H1 (cell line): Measurements from ENCODE around the gene CLDN24. TPM values are rescaled to one million over a fixed set of nuclear protein-coding genes. Genes with fewer than 3 reads are reported as not detected.

Experiments used
- CTCF ChIA-PET: fragments of 300-600 bp; sonication (Branson Sonifier 250); formaldehyde crosslinking; loops from one replicate; lab custom pipeline; 2021; ENCODE audit not compliant: partially characterized antibody; lab: Charles Lee
- POLR2A ChIA-PET: fragments of 300-600 bp; sonication (Branson Sonifier 250); formaldehyde crosslinking; loops from one replicate; lab custom pipeline; 2021; ENCODE audit warnings: inconsistent platforms; ENCODE audit not compliant: partially characterized antibody; lab: Charles Lee
- DNase-seq, 2 experiments: peaks; one replicate each; pipeline versions ENCODE4 v3.0.0 to v3.0.0-alpha.2; 2010 to 2022; ENCODE audit warnings: low spot score in 2 of 2, low read depth in 1 of 2, mixed read lengths in 1 of 2
- FAIRE-seq: peaks from 2 replicates; lab custom pipeline; 2011; peaks lifted over from hg19 to GRCh38; lab: Jason Lieb, UNC
- H2AFZ ChIP-seq: 2 replicates; pipeline ENCODE4 v1.8.1; 2012; ENCODE audit warnings: low read length, inconsistent platforms
- H2AK5ac ChIP-seq: 2 replicates; pipeline ENCODE4 v1.6.1; 2013; ENCODE audit warnings: low read depth, low read length
- H2BK120ac ChIP-seq: replicated peaks from 2 replicates; pipeline ENCODE3; 2013; ENCODE audit warnings: low read depth, low read length, inconsistent platforms
- H2BK12ac ChIP-seq: 2 replicates; pipeline ENCODE4 v1.6.1; 2013; ENCODE audit warnings: low read depth, low read length
- H2BK15ac ChIP-seq: 2 replicates; pipeline ENCODE4 v1.6.1; 2013; ENCODE audit warnings: low read length
- H2BK20ac ChIP-seq: 2 replicates; pipeline ENCODE4 v1.6.1; 2013; ENCODE audit warnings: low read length
- H2BK5ac ChIP-seq: 2 replicates; pipeline ENCODE4 v1.6.1; 2013; ENCODE audit warnings: low read depth, low read length
- H3K14ac ChIP-seq: 2 replicates; pipeline ENCODE4 v1.6.1; 2013; ENCODE audit warnings: inconsistent platforms; ENCODE audit not compliant: insufficient read length
- H3K18ac ChIP-seq: 2 replicates; pipeline ENCODE4 v1.6.1; 2013; ENCODE audit warnings: low read length; ENCODE audit errors: extremely low read depth
- H3K23ac ChIP-seq: 2 replicates; pipeline ENCODE4 v1.6.1; 2013; ENCODE audit warnings: inconsistent platforms; ENCODE audit not compliant: insufficient read length
- H3K23me2 ChIP-seq: 2 replicates; pipeline ENCODE4 v1.6.1; 2013; ENCODE audit warnings: low read depth, low read length
- H3K27ac ChIP-seq: 2 replicates; pipeline ENCODE4 v1.6.1; 2011; ENCODE audit warnings: low read depth, low read length, inconsistent platforms
- H3K27me3 ChIP-seq, 4 experiments: replicated peaks in 1 of 4; 1 replicate in 1 of 4; 2 replicates in 3 of 4; pipeline versions ENCODE4 v1.6.1 to v1.8.1; 2011 to 2013; ENCODE audit warnings: low read length in 3 of 4, mild to moderate bottlenecking in 3 of 4, inconsistent platforms in 2 of 4, mixed read lengths in 2 of 4, moderate library complexity in 1 of 4; ENCODE audit not compliant: control insufficient read depth in 3 of 4, insufficient read depth in 3 of 4; ENCODE audit errors: extremely low read depth in 1 of 4
- H3K36me3 ChIP-seq, 4 experiments: 2 replicates each; pipeline versions ENCODE4 v1.6.1 to v1.8.1; 2011 to 2013; ENCODE audit warnings: mild to moderate bottlenecking in 4 of 4, low read length in 3 of 4, moderate library complexity in 2 of 4, control low read depth in 1 of 4, inconsistent platforms in 1 of 4; ENCODE audit not compliant: insufficient read depth in 4 of 4, control insufficient read depth in 2 of 4
- H3K4ac ChIP-seq: replicated peaks from 2 replicates; pipeline ENCODE3; 2013; ENCODE audit warnings: low read length, low read depth, mixed read lengths, inconsistent platforms; ENCODE audit not compliant: insufficient read length
- H3K4me1 ChIP-seq, 4 experiments: replicated peaks in 1 of 4; 1 replicate in 1 of 4; 2 replicates in 3 of 4; pipeline versions ENCODE4 v1.6.1 to v1.8.1; 2011 to 2013; ENCODE audit warnings: low read length in 3 of 4, inconsistent platforms in 2 of 4, mixed read lengths in 1 of 4; ENCODE audit not compliant: insufficient read depth in 4 of 4, control insufficient read depth in 3 of 4
- H3K4me2 ChIP-seq, 2 experiments: 2 replicates each; pipeline versions ENCODE4 v1.6.1 to v1.8.1; 2011 to 2013; ENCODE audit warnings: low read depth in 2 of 2, low read length in 2 of 2, control low read depth in 1 of 2, inconsistent platforms in 1 of 2, mild to moderate bottlenecking in 1 of 2; ENCODE audit not compliant: insufficient read depth in 1 of 2
- H3K4me3 ChIP-seq, 4 experiments: fragments of 200-600, 300-600 bp in 1 of 4; sonication (generic), shearing (Covaris generic), sonication (Bioruptor Twin) in 1 of 4; 2 replicates each; pipeline versions ENCODE4 v1.5.1 to v1.8.1; 2011 to 2016; ENCODE audit warnings: low read length in 4 of 4, low read depth in 3 of 4, control low read depth in 2 of 4, inconsistent platforms in 2 of 4, mild to moderate bottlenecking in 2 of 4, mixed read lengths in 1 of 4, moderate library complexity in 1 of 4; ENCODE audit not compliant: insufficient read depth in 2 of 4; ENCODE audit errors: extremely low read depth in 1 of 4
- H3K56ac ChIP-seq: replicated peaks from 2 replicates; pipeline ENCODE3; 2013; ENCODE audit warnings: low read depth, mild to moderate bottlenecking, mixed read lengths, low read length, inconsistent platforms; ENCODE audit not compliant: insufficient read length
- H3K79me1 ChIP-seq: 2 replicates; pipeline ENCODE4 v1.6.1; 2013; ENCODE audit warnings: low read depth, low read length, control low read depth
- H3K79me2 ChIP-seq, 2 experiments: 2 replicates each; pipeline versions ENCODE4 v1.6.1 to v1.8.1; 2012 to 2013; ENCODE audit warnings: low read length in 2 of 2, mild to moderate bottlenecking in 2 of 2, inconsistent platforms in 1 of 2; ENCODE audit not compliant: insufficient read depth in 2 of 2, control insufficient read depth in 1 of 2
- H3K9ac ChIP-seq, 4 experiments: replicated peaks in 1 of 4; 1 replicate in 1 of 4; 2 replicates in 3 of 4; pipeline versions ENCODE4 v1.6.1 to v1.8.1; 2011 to 2013; ENCODE audit warnings: low read depth in 3 of 4, low read length in 3 of 4, control low read depth in 2 of 4, mild to moderate bottlenecking in 2 of 4, moderate library complexity in 2 of 4, inconsistent platforms in 1 of 4; ENCODE audit errors: extremely low read depth in 1 of 4
- H3K9me3 ChIP-seq, 2 experiments: 2 replicates each; pipeline versions ENCODE4 v1.6.1 to v1.8.1; 2012 to 2013; ENCODE audit warnings: mild to moderate bottlenecking in 2 of 2, moderate library complexity in 2 of 2, control low read depth in 1 of 2, inconsistent platforms in 1 of 2, low read depth in 1 of 2, low read length in 1 of 2, mixed read lengths in 1 of 2; ENCODE audit not compliant: insufficient read depth in 2 of 2
- H4K20me1 ChIP-seq, 2 experiments: replicated peaks in 1 of 2; 2 replicates each; pipeline versions ENCODE3 to v1.8.1; 2011 to 2013; ENCODE audit warnings: inconsistent platforms in 2 of 2, low read length in 2 of 2, mild to moderate bottlenecking in 1 of 2; ENCODE audit not compliant: insufficient read depth in 2 of 2, control insufficient read depth in 1 of 2
- H4K5ac ChIP-seq: 2 replicates; pipeline ENCODE4 v1.6.1; 2013; ENCODE audit warnings: low read length, low read depth, mixed read lengths, inconsistent platforms; ENCODE audit not compliant: insufficient read length
- H4K8ac ChIP-seq: 2 replicates; pipeline ENCODE4 v1.8.0; 2013; ENCODE audit warnings: mild to moderate bottlenecking, moderate library complexity, low read length, inconsistent platforms; ENCODE audit not compliant: insufficient read depth; ENCODE audit errors: extremely low read depth
- H4K91ac ChIP-seq: replicated peaks from 2 replicates; pipeline ENCODE3; 2013; ENCODE audit warnings: low read length, mixed read lengths, inconsistent platforms; ENCODE audit not compliant: insufficient read length
- BACH1 ChIP-seq: IDR thresholded peaks from 2 replicates; pipeline ENCODE4 v1.6.1; 2012; ENCODE audit warnings: low read length, improper control_type of control experiment
- BCL11A ChIP-seq, 2 experiments: IDR thresholded peaks; one replicate each; pipeline ENCODE4 v1.6.1; 2011; ENCODE audit warnings: low read depth in 2 of 2, low read length in 2 of 2, mild to moderate bottlenecking in 2 of 2
- CEBPB ChIP-seq: IDR thresholded peaks from 2 replicates; pipeline ENCODE4 v1.6.1; 2012; ENCODE audit warnings: low read depth, low read length
- CHD2 ChIP-seq: IDR thresholded peaks from 2 replicates; pipeline ENCODE4 v1.6.1; 2012; ENCODE audit warnings: low read length, improper control_type of control experiment
- HDAC6 ChIP-seq: IDR thresholded peaks from one replicate; pipeline ENCODE4 v1.7.1; 2012; ENCODE audit warnings: low read depth, mild to moderate bottlenecking, inconsistent platforms, low read length, moderate library complexity
- KDM5A ChIP-seq: fragments of 200-600 bp; IDR thresholded peaks from 2 replicates; pipeline ENCODE4 v1.7.1; 2012; ENCODE audit warnings: mild to moderate bottlenecking, low read length, inconsistent platforms, mixed read lengths
- RAD21 ChIP-seq, 2 experiments: IDR thresholded peaks in 1 of 2; conservative IDR thresholded peaks in 1 of 2; 2 replicates each; pipeline ENCODE4 v1.6.1; 2011; ENCODE audit warnings: low read depth in 2 of 2, low read length in 2 of 2, improper control_type of control experiment in 1 of 2, inconsistent platforms in 1 of 2, mild to moderate bottlenecking in 1 of 2, moderate library complexity in 1 of 2
- RBBP5 ChIP-seq: IDR thresholded peaks from 2 replicates; pipeline ENCODE4 v1.7.1; 2012; ENCODE audit warnings: low read depth, mild to moderate bottlenecking, inconsistent platforms, low read length, moderate library complexity, borderline replicate concordance
- SIN3A ChIP-seq, 2 experiments: IDR thresholded peaks in 1 of 2; conservative IDR thresholded peaks in 1 of 2; 2 replicates each; pipeline ENCODE4 v1.6.1; 2011 to 2012; ENCODE audit warnings: low read length in 2 of 2, improper control_type of control experiment in 1 of 2, low read depth in 1 of 2, mild to moderate bottlenecking in 1 of 2
- TAF1 ChIP-seq: IDR thresholded peaks from 2 replicates; pipeline ENCODE4 v1.6.1; 2011; ENCODE audit warnings: mild to moderate bottlenecking, low read depth, low read length
- TAF7 ChIP-seq: optimal IDR thresholded peaks from 2 replicates; pipeline ENCODE3; 2011; ENCODE audit warnings: low read depth, mild to moderate bottlenecking, inconsistent platforms, low read length, moderate library complexity, borderline replicate concordance
- TEAD4 ChIP-seq: IDR thresholded peaks from 2 replicates; pipeline ENCODE4 v1.6.1; 2012; ENCODE audit warnings: low read depth, low read length, inconsistent platforms, mixed read lengths
- YY1 ChIP-seq: IDR thresholded peaks from 2 replicates; pipeline ENCODE4 v1.6.1; 2011; ENCODE audit warnings: low read depth, mild to moderate bottlenecking, low read length
- ZNF274 ChIP-seq: IDR thresholded peaks from 2 replicates; pipeline ENCODE4 v1.7.0; 2012; ENCODE audit warnings: low read length, borderline replicate concordance; ENCODE audit errors: extremely low read depth
- WGBS, 2 experiments: shearing (Covaris generic) in 1 of 2; methylation state at CpG; one replicate each; pipeline versions ENCODE4 v1.1.6 to v1.1.7; 2013 to 2015; ENCODE audit warnings: low lambda C conversion rate in 2 of 2, mixed read lengths in 2 of 2, inconsistent platforms in 1 of 2, low coverage in 1 of 2, missing lambda C conversion rate in 1 of 2; ENCODE audit not compliant: insufficient replicate concordance in 2 of 2, insufficient coverage in 1 of 2, insufficient read length in 1 of 2; ENCODE audit errors: extremely low coverage in 1 of 2, missing lambda C conversion rate in 1 of 2; 5-methylcytosine and 5-hydroxymethylcytosine counted together
- polyA plus RNA-seq, 7 experiments: library from polyadenylated mRNA; depleted of rRNA in 3 of 7; stranded (reverse) in 5 of 7; unstranded in 2 of 7; fragments of >200 nt in 5 of 7; fragments of 200-250 nt in 2 of 7; gene quantifications; 1 replicate in 5 of 7; 2 replicates in 1 of 7; 4 replicates in 1 of 7; pipeline versions ENCODE4 v1.2.1 to v1.2.3, GENCODE V29; 2011 to 2013; ENCODE audit warnings: missing spikeins in 2 of 7, mixed read lengths in 2 of 7
- total RNA-seq: library from RNA; stranded (reverse); fragmentation: NEBNext Ultra II Directional; extraction: Animal tissue kit (Norgen Biotek cat#: 25700); gene quantifications from 2 replicates; pipeline ENCODE4 v1.2.1, GENCODE V29; 2021

Gene CLDN24
- total and polyA plus RNA-seq, 2 of the 8 experiments (the other 6 are each of a cell fraction or from before 2014, with no cell fraction given) = not detected

- H3K4me1 ChIP-seq = no peaks in the 10 kb centered on the region
- H3K79me1 ChIP-seq = no peaks in the 10 kb centered on the region
Measured at GRCh38 chr4:183300655-183301054, 21.6 kb downstream of the CLDN24 start.

More at GRCh38 chr4:183300655-183301054, 21.6 kb downstream of the CLDN24 start:
- Histone ChIP-seq H3K4me3 (no peak overlapping the region), H4K8ac (no peak overlapping the region), H2BK5ac (no peak overlapping the region), H2BK20ac (no peak overlapping the region), H3K9me3 (no peaks in the 10 kb centered on the region), H3K27ac (no peak overlapping the region), H2AK5ac (no peak overlapping the region), H4K5ac (no peak overlapping the region), H2AFZ (no peak overlapping the region), H3K14ac (no peak overlapping the region), H3K9ac (no peak overlapping the region), H3K36me3 (peaks cover 0 to 30% (median 18%) of the 10 kb centered on the region in 4 experiments; a peak in 6 of 8 replicates), H3K18ac (no peak overlapping the region), H2BK120ac (no peak overlapping the region), H2BK12ac (no peak overlapping the region), H4K91ac (no peak overlapping the region), H3K27me3 (no peaks in the 10 kb centered on the region), H3K4me2 (no peak overlapping the region), H3K4ac (no peak overlapping the region), H3K79me2 (no peaks in the 10 kb centered on the region), H3K23me2 (no peaks in the 10 kb centered on the region), H2BK15ac (no peak overlapping the region), H3K23ac (no peak overlapping the region), H3K56ac (no peak overlapping the region), H4K20me1 (no peaks in the 10 kb centered on the region)
- ChIA-PET CTCF (interaction anchor here (0.5 to 1.3 kb wide), 5 partner anchors 39 to 362 kb away, joined by 3 read pairs; no protein-coding TSS in a partner anchor), POLR2A (interaction anchor here (0.6 kb wide), 1 partner anchor 344 kb away, joined by 3 read pairs; no protein-coding TSS in a partner anchor)
- no peak for TF ChIP-seq TAF7
- no peak for TF ChIP-seq HDAC6
- TF ChIP-seq BCL11A (IDR thresholded peaks at IDR 0.05; ENCODE audit: low read depth in 2 of 2, low read length in 2 of 2) = no peak
- no peak for TF ChIP-seq YY1
- TF ChIP-seq TEAD4 = no peak
- no peak for TF ChIP-seq RBBP5
- no peak for TF ChIP-seq BACH1
- TF ChIP-seq KDM5A = no peak
- no peak for TF ChIP-seq ZNF274
- no peak for TF ChIP-seq SIN3A (conservative IDR thresholded peaks at IDR 0.05 in 1 of 2, IDR thresholded peaks at IDR 0.05 in 1 of 2; ENCODE audit: low read depth in 1 of 2, low read length in 2 of 2)
- no peak for TF ChIP-seq TAF1
- TF ChIP-seq CHD2 = no peak
- TF ChIP-seq CEBPB = no peak
- TF ChIP-seq RAD21 (IDR thresholded peaks at IDR 0.05 in 1 of 2, conservative IDR thresholded peaks at IDR 0.05 in 1 of 2; ENCODE audit: low read depth in 2 of 2, low read length in 2 of 2) = no peak
- DNase-seq = no peak
- WGBS, 2 experiments = 79% methylated on average over 5 of the region's 5 CpGs; no CpG with 5 or more reads in 1 of the 2 experiments
- FAIRE-seq = no peak
